Transverse colon (tissue), 3 donors: Measurements from ENCODE around the gene SRPX.

Experiments used
- CTCF ChIP-seq, 5 experiments: fragments of 200-600 bp in 3 of 5; fragments of 450-650 bp in 2 of 5; sonication (generic) in 3 of 5; IDR thresholded peaks; 1 replicate in 2 of 5; 2 replicates in 3 of 5; pipeline ENCODE4 v1.5.1; 2016 to 2017; ENCODE audit warnings: antibody characterized with exemption in 5 of 5, inconsistent platforms in 3 of 5, mild to moderate bottlenecking in 2 of 5, moderate library complexity in 1 of 5
- EP300 ChIP-seq: sonication (generic); formaldehyde crosslinking; IDR thresholded peaks from one replicate; pipeline ENCODE4 v1.6.1; 2017; ENCODE audit warnings: antibody characterized with exemption, low read depth

- TF ChIP-seq CTCF (IDR thresholded peaks at IDR 0.05) (no peak), EP300 (no peak)
Measured at GRCh38 chrX:38138157-38138891, 82.3 kb downstream of the SRPX start.
